Measurements from ENCODE around the gene RPL12. TPM values are rescaled to one million over a fixed set of nuclear protein-coding genes. Genes with fewer than 3 reads are reported as not detected.

RPL12 gene
- total and polyA plus RNA-seq, 2 of the 13 experiments (the other 11 are each of a cell fraction or from before 2014, with no cell fraction given): 1,551 to 2,590 TPM

DNA sequence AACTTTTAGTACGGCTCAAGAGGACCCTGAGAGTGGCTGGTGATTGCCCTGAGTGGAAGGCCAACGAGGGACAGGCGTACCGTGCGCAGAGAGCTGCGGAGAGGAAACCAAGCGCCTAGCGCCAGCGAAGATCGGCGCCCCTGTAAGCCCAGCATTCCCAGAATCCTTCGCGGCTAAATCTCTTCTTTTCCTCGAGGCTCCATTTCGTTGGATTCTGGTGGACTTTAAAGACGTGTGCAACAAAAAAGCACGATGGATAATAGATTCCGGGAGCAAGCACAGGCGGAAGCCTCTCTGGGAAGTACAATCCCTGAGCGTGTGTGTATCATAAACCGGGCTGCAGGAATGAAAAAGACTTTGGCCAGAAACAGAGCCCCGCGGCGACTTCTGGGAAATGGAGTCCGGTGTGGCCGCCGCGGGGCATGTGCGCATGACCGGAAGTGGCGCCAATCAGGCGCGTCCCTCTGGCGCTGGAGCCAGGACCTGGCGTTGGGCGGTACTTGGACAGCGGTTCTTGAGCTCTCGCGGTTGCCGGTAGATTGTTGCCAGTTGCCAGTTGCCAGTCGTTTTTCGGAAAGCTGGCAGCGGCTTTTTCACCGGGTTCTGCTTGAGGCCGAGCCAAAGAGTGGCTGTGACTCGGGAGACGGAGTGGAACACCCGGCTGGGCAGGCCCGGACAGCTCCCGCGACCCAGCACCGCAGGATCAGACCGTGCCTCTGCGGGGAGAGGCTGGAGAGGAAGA, 27.1 kb downstream of the RPL12 start, which contains the start of gene ZNF79 (continued):
- TF ChIP-seq, protein P1, sequence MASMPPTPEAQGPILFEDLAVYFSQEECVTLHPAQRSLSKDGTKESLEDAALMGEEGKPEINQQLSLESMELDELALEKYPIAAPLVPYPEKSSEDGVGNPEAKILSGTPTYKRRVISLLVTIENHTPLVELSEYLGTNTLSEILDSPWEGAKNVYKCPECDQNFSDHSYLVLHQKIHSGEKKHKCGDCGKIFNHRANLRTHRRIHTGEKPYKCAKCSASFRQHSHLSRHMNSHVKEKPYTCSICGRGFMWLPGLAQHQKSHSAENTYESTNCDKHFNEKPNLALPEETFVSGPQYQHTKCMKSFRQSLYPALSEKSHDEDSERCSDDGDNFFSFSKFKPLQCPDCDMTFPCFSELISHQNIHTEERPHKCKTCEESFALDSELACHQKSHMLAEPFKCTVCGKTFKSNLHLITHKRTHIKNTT (CRISPR knock-in tag; IDR thresholded peaks at IDR 0.05): no peak
- TF ChIP-seq PITX1 (CRISPR knock-in tag; IDR thresholded peaks at IDR 0.05): no peak; the same call in 1 of the 2 replicates
- TF ChIP-seq ARNT (IDR thresholded peaks at IDR 0.05): no peak
- no peak for TF ChIP-seq KDM4B (CRISPR knock-in tag; IDR thresholded peaks at IDR 0.05)
- TF ChIP-seq ZFP37 (CRISPR knock-in tag; IDR thresholded peaks at IDR 0.05; ENCODE audit: borderline replicate concordance): no peak
- TF ChIP-seq, protein P2, sequence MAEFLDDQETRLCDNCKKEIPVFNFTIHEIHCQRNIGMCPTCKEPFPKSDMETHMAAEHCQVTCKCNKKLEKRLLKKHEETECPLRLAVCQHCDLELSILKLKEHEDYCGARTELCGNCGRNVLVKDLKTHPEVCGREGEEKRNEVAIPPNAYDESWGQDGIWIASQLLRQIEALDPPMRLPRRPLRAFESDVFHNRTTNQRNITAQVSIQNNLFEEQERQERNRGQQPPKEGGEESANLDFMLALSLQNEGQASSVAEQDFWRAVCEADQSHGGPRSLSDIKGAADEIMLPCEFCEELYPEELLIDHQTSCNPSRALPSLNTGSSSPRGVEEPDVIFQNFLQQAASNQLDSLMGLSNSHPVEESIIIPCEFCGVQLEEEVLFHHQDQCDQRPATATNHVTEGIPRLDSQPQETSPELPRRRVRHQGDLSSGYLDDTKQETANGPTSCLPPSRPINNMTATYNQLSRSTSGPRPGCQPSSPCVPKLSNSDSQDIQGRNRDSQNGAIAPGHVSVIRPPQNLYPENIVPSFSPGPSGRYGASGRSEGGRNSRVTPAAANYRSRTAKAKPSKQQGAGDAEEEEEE (CRISPR knock-in tag; IDR thresholded peaks at IDR 0.05; ENCODE audit: borderline replicate concordance): no peak
- peak; percentile 37; the same call in 1 of the 2 replicates for TF ChIP-seq BCL6 (CRISPR knock-in tag; IDR thresholded peaks at IDR 0.05)
- TF ChIP-seq SMC3 (IDR thresholded peaks at IDR 0.05; ENCODE audit: low read length): no peak
- no peak; the same call in 1 of the 2 replicates for TF ChIP-seq ZSCAN21 (CRISPR knock-in tag; IDR thresholded peaks at IDR 0.05; ENCODE audit: borderline replicate concordance)
- TF ChIP-seq, protein P3, sequence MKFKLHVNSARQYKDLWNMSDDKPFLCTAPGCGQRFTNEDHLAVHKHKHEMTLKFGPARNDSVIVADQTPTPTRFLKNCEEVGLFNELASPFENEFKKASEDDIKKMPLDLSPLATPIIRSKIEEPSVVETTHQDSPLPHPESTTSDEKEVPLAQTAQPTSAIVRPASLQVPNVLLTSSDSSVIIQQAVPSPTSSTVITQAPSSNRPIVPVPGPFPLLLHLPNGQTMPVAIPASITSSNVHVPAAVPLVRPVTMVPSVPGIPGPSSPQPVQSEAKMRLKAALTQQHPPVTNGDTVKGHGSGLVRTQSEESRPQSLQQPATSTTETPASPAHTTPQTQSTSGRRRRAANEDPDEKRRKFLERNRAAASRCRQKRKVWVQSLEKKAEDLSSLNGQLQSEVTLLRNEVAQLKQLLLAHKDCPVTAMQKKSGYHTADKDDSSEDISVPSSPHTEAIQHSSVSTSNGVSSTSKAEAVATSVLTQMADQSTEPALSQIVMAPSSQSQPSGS (CRISPR knock-in tag; IDR thresholded peaks at IDR 0.05): peak; percentile 58
- 0 out of 2 replicates have a peak, but pooled peaks have one; percentile 51 for TF ChIP-seq ZNF160 (CRISPR knock-in tag; IDR thresholded peaks at IDR 0.05)
- TF ChIP-seq, protein P4, sequence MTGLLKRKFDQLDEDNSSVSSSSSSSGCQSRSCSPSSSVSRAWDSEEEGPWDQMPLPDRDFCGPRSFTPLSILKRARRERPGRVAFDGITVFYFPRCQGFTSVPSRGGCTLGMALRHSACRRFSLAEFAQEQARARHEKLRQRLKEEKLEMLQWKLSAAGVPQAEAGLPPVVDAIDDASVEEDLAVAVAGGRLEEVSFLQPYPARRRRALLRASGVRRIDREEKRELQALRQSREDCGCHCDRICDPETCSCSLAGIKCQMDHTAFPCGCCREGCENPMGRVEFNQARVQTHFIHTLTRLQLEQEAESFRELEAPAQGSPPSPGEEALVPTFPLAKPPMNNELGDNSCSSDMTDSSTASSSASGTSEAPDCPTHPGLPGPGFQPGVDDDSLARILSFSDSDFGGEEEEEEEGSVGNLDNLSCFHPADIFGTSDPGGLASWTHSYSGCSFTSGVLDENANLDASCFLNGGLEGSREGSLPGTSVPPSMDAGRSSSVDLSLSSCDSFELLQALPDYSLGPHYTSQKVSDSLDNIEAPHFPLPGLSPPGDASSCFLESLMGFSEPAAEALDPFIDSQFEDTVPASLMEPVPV (CRISPR knock-in tag; IDR thresholded peaks at IDR 0.05): peak; percentile 55; the same call in 1 of the 2 replicates
- peak; percentile 95 for TF ChIP-seq SAP130 (CRISPR knock-in tag; IDR thresholded peaks at IDR 0.05; ENCODE audit: low read depth)
- TF ChIP-seq, protein P5, sequence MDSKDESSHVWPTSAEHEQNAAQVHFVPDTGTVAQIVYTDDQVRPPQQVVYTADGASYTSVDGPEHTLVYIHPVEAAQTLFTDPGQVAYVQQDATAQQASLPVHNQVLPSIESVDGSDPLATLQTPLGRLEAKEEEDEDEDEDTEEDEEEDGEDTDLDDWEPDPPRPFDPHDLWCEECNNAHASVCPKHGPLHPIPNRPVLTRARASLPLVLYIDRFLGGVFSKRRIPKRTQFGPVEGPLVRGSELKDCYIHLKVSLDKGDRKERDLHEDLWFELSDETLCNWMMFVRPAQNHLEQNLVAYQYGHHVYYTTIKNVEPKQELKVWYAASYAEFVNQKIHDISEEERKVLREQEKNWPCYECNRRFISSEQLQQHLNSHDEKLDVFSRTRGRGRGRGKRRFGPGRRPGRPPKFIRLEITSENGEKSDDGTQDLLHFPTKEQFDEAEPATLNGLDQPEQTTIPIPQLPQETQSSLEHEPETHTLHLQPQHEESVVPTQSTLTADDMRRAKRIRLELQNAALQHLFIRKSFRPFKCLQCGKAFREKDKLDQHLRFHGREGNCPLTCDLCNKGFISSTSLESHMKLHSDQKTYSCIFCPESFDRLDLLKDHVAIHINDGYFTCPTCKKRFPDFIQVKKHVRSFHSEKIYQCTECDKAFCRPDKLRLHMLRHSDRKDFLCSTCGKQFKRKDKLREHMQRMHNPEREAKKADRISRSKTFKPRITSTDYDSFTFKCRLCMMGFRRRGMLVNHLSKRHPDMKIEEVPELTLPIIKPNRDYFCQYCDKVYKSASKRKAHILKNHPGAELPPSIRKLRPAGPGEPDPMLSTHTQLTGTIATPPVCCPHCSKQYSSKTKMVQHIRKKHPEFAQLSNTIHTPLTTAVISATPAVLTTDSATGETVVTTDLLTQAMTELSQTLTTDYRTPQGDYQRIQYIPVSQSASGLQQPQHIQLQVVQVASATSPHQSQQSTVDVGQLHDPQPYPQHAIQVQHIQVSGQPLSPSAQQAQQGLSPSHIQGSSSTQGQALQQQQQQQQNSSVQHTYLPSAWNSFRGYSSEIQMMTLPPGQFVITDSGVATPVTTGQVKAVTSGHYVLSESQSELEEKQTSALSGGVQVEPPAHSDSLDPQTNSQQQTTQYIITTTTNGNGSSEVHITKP (CRISPR knock-in tag; IDR thresholded peaks at IDR 0.05; ENCODE audit: low read depth): no peak
- 0 out of 2 replicates have a peak, but pooled peaks have one; percentile 13 for TF ChIP-seq ZNF264 (CRISPR knock-in tag; IDR thresholded peaks at IDR 0.05)
- no peak for TF ChIP-seq ZFP62 (CRISPR knock-in tag; IDR thresholded peaks at IDR 0.05)
- TF ChIP-seq, protein P6, sequence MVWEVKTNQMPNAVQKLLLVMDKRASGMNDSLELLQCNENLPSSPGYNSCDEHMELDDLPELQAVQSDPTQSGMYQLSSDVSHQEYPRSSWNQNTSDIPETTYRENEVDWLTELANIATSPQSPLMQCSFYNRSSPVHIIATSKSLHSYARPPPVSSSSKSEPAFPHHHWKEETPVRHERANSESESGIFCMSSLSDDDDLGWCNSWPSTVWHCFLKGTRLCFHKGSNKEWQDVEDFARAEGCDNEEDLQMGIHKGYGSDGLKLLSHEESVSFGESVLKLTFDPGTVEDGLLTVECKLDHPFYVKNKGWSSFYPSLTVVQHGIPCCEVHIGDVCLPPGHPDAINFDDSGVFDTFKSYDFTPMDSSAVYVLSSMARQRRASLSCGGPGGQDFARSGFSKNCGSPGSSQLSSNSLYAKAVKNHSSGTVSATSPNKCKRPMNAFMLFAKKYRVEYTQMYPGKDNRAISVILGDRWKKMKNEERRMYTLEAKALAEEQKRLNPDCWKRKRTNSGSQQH (CRISPR knock-in tag; IDR thresholded peaks at IDR 0.05; ENCODE audit: low read depth): 0 out of 2 replicates have a peak, but pooled peaks have one; percentile 16
- TF ChIP-seq ZNF776 (CRISPR knock-in tag; IDR thresholded peaks at IDR 0.05): no peak

Measured in HepG2 (cell line).